Left renal cortex interstitium (tissue), 4 donors: ENCODE measurements around the gene PEX14. TPM values are rescaled to one million over a fixed set of nuclear protein-coding genes. Genes with fewer than 3 reads are reported as not detected.
"Not testable (repeated sequence)": the region's sequence is repeated elsewhere in the genome, so short reads cannot be mapped to it uniquely, and the experiment has no call there.

Experiments
- DNase-seq, 4 donors: peaks; one replicate each; pipeline ENCODE4 v3.0.0-alpha.2; 2013; ENCODE audit warnings: low read depth in 4 of 4, low spot score in 2 of 4, missing footprints in 1 of 4
- polyA plus RNA-seq, 4 donors: library from polyadenylated mRNA; unstranded; fragments of 120-200 nt; gene quantifications; one replicate each; pipeline ENCODE4 v1.2.1, GENCODE V29; 2013; ENCODE audit not compliant: insufficient read length in 4 of 4

PEX14 gene
- polyA plus RNA-seq, 4 donors, result 18.6 to 27.9 (median 24.9) TPM

- no peak for DNase-seq
Observed at GRCh38 chr1:10490286-10490970, 15.7 kb downstream of the PEX14 start.

GRCh38 chr1:10494418-10494753, 19.6 kb downstream of the PEX14 start:
- DNase-seq, result no peak

GRCh38 chr1:10494754-10495474, 20.2 kb downstream of the PEX14 start:
- peak in 1 of 4 donors; percentile 63 for DNase-seq

GRCh38 chr1:10495475-10495817, 20.7 kb downstream of the PEX14 start:
- no peak for DNase-seq

GRCh38 chr1:10495952-10496351, 21.2 kb downstream of the PEX14 start:
- DNase-seq, result peak in 1 of 4 donors; percentile 46

- no peak for DNase-seq
Observed at GRCh38 chr1:10497109-10497508, 22.4 kb downstream of the PEX14 start.

- DNase-seq, result no peak
Observed at GRCh38 chr1:10498231-10498630, 23.5 kb downstream of the PEX14 start.

GRCh38 chr1:10502206-10502605, 27.5 kb downstream of the PEX14 start:
- no peak for DNase-seq

GRCh38 chr1:10504249-10504648, 29.5 kb downstream of the PEX14 start:
- DNase-seq, result no peak

- DNase-seq, result not testable (repeated sequence)
Observed at GRCh38 chr1:10506046-10506676, 31.4 kb downstream of the PEX14 start.

- DNase-seq, result no peak
Observed at GRCh38 chr1:10506677-10507047, 31.9 kb downstream of the PEX14 start.

GRCh38 chr1:10507111-10507879, 32.5 kb downstream of the PEX14 start:
- no peak for DNase-seq

GRCh38 chr1:10508511-10508951, 33.8 kb downstream of the PEX14 start:
- DNase-seq, result no peak

GRCh38 chr1:10509809-10510509, 35.2 kb downstream of the PEX14 start:
- DNase-seq, result no peak

GRCh38 chr1:10510520-10511493, 36.1 kb downstream of the PEX14 start:
- no peak for DNase-seq

- no peak for DNase-seq
Observed at GRCh38 chr1:10511494-10511885, 36.7 kb downstream of the PEX14 start.

GRCh38 chr1:10513199-10513598, 38.4 kb downstream of the PEX14 start:
- no peak for DNase-seq

- no peak for DNase-seq
Observed at GRCh38 chr1:10514490-10515235, 39.9 kb downstream of the PEX14 start.
